Measurements from ENCODE around the gene SYT5. TPM values are rescaled to one million over a fixed set of nuclear protein-coding genes. Genes with fewer than 3 reads are reported as not detected.

SYT5 gene
- total and polyA plus RNA-seq, 2 of the 13 experiments (the other 11 are each of a cell fraction or from before 2014, with no cell fraction given), result not detected

DNA sequence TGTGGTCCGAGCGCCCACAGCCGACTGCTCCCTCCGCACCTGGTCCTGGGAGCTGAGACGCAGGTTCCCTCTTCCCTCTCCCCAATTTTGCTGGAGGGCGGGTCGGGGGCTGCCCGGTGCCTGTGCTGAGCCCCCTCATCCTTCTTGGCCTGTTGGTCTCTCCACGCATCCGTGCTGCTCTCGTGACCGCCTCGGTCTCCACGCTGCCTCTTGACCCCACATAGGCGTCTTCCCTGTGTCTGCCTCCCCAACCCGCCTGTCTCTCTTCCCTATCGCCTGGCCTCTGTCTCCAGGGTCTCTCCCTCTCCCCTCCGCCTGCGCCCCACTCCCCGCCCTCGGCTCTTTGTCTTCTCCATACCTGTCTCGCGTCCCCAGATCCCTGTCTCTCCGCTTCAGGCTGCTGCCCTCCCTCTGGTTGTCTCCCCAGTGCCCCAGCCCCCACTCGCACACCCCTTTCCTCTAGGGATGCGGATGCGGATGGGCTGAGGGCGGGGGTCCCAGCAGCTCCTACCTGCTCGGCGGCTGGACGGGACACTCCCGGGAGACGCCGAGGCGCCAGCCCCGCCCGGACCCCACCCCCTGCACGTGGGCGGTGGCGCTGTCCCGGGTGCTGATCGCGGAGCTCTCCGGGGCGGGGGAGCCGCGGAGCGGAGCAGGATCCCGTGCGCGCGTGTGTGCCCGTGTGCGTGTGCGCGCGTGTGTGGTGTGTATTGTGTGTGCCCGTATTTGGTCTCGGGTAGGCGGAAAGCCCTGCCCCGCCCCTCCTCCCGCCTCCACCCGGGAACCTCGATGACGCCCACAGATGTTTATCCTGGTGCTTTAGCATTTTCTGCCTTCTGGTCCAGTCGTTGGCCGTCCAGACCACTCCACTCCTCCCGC lies at the start of gene SYT5 (continued):
- TF ChIP-seq NFKB2 (CRISPR knock-in tag; IDR thresholded peaks at IDR 0.05; ENCODE audit: borderline replicate concordance) (0 out of 2 replicates have a peak, but pooled peaks have one; percentile 32), ZNF333 (CRISPR knock-in tag; IDR thresholded peaks at IDR 0.05; ENCODE audit: borderline replicate concordance) (0 out of 2 replicates have a peak, but pooled peaks have one; percentile 36), FOXC1 (CRISPR knock-in tag; IDR thresholded peaks at IDR 0.05; ENCODE audit: borderline replicate concordance) (0 out of 2 replicates have a peak, but pooled peaks have one; percentile 36), BCL6 (CRISPR knock-in tag; IDR thresholded peaks at IDR 0.05) (peak; percentile 33; the same call in 1 of the 2 replicates), NCOA1 (CRISPR knock-in tag; IDR thresholded peaks at IDR 0.05) (0 out of 2 replicates have a peak, but pooled peaks have one; percentile 70), SAP130 (CRISPR knock-in tag; IDR thresholded peaks at IDR 0.05; ENCODE audit: low read depth) (peak; percentile 84), ZNF792 (CRISPR knock-in tag; IDR thresholded peaks at IDR 0.05) (peak; percentile 14; the same call in 1 of the 2 replicates), ZSCAN31 (CRISPR knock-in tag; IDR thresholded peaks at IDR 0.05; ENCODE audit: low read depth) (0 out of 2 replicates have a peak, but pooled peaks have one; percentile 31), RARG (CRISPR knock-in tag; IDR thresholded peaks at IDR 0.05; ENCODE audit: low read depth) (no peak), KLF16 (CRISPR knock-in tag; IDR thresholded peaks at IDR 0.05) (peak in 1 of 2 experiments; percentile 75; a peak in 2 of 4 replicates), RARA (CRISPR knock-in tag; IDR thresholded peaks at IDR 0.05) (0 out of 2 replicates have a peak, but pooled peaks have one; percentile 18), ZNF574 (CRISPR knock-in tag; IDR thresholded peaks at IDR 0.05) (0 out of 2 replicates have a peak, but pooled peaks have one; percentile 31), FOXO4 (CRISPR knock-in tag; conservative IDR thresholded peaks at IDR 0.05) (0 out of 2 replicates have a peak, but pooled peaks have one; percentile 78), HNRNPL (IDR thresholded peaks at IDR 0.05; ENCODE audit: low read depth, low read length) (0 out of 2 replicates have a peak, but pooled peaks have one; percentile 27), ZNF558 (CRISPR knock-in tag; IDR thresholded peaks at IDR 0.05; ENCODE audit: borderline replicate concordance) (peak; percentile 65; the same call in 1 of the 2 replicates), SIN3A (IDR thresholded peaks at IDR 0.05; ENCODE audit: borderline replicate concordance, low read depth, low read length) (peak; percentile 80; the same call in 1 of the 2 replicates), HOXD1 (CRISPR knock-in tag; IDR thresholded peaks at IDR 0.05) (no peak)
- TF ChIP-seq, protein P1, sequence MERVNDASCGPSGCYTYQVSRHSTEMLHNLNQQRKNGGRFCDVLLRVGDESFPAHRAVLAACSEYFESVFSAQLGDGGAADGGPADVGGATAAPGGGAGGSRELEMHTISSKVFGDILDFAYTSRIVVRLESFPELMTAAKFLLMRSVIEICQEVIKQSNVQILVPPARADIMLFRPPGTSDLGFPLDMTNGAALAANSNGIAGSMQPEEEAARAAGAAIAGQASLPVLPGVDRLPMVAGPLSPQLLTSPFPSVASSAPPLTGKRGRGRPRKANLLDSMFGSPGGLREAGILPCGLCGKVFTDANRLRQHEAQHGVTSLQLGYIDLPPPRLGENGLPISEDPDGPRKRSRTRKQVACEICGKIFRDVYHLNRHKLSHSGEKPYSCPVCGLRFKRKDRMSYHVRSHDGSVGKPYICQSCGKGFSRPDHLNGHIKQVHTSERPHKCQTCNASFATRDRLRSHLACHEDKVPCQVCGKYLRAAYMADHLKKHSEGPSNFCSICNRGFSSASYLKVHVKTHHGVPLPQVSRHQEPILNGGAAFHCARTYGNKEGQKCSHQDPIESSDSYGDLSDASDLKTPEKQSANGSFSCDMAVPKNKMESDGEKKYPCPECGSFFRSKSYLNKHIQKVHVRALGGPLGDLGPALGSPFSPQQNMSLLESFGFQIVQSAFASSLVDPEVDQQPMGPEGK (CRISPR knock-in tag; IDR thresholded peaks at IDR 0.05), result peak; percentile 34; the same call in 1 of the 2 replicates
- TF ChIP-seq, protein P2, sequence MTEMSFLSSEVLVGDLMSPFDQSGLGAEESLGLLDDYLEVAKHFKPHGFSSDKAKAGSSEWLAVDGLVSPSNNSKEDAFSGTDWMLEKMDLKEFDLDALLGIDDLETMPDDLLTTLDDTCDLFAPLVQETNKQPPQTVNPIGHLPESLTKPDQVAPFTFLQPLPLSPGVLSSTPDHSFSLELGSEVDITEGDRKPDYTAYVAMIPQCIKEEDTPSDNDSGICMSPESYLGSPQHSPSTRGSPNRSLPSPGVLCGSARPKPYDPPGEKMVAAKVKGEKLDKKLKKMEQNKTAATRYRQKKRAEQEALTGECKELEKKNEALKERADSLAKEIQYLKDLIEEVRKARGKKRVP (CRISPR knock-in tag; IDR thresholded peaks at IDR 0.05), result 0 out of 4 replicates have a peak, but pooled peaks of 1 of the 2 experiments have one; percentile 10
